OCI-LY1 (cell line): ENCODE data around the gene NEB.

Experiments
- H2AFZ ChIP-seq: fragments of 200-600 bp; sonication (generic), shearing (Covaris generic); 2 replicates; pipeline ENCODE4 v1.6.0; 2014; ENCODE audit warnings: antibody characterized with exemption, mild to moderate bottlenecking, low read length
- H3F3A ChIP-seq: fragments of 200-600 bp; sonication (generic), shearing (Covaris generic); 2 replicates; pipeline ENCODE4 v1.6.0; 2014; ENCODE audit warnings: mild to moderate bottlenecking, antibody characterized with exemption, low read length, moderate library complexity; ENCODE audit not compliant: insufficient read depth
- H3K27ac ChIP-seq: fragments of 200-600 bp; sonication (generic); 2 replicates; pipeline ENCODE4 v1.5.1; 2014; ENCODE audit warnings: low read length, mixed run types, mild to moderate bottlenecking, low read depth; ENCODE audit not compliant: poor library complexity, severe bottlenecking
- H3K27me3 ChIP-seq: fragments of 200-600 bp; sonication (generic); 2 replicates; pipeline ENCODE4 v1.6.0; 2014; ENCODE audit warnings: antibody characterized with exemption, mild to moderate bottlenecking, low read length, moderate library complexity; ENCODE audit not compliant: insufficient read depth
- H3K36me3 ChIP-seq: fragments of 200-600 bp; sonication (generic); 2 replicates; pipeline ENCODE4 v1.6.1; 2014; ENCODE audit warnings: mild to moderate bottlenecking, antibody characterized with exemption, low read length, moderate library complexity, mixed read lengths; ENCODE audit not compliant: insufficient read depth
- H3K4me1 ChIP-seq: fragments of 200-600 bp; sonication (generic); 2 replicates; pipeline ENCODE4 v1.5.1; 2014; ENCODE audit warnings: mild to moderate bottlenecking, low read length, moderate library complexity; ENCODE audit not compliant: insufficient read depth, severe bottlenecking
- H3K4me2 ChIP-seq: fragments of 200-600 bp; sonication (generic), shearing (Covaris generic); 2 replicates; pipeline ENCODE4 v1.6.1; 2014; ENCODE audit warnings: low read length
- H3K4me3 ChIP-seq: fragments of 200-600 bp; sonication (generic); 2 replicates; pipeline ENCODE4 v1.5.1; 2014; ENCODE audit warnings: low read length, low read depth, mild to moderate bottlenecking, mixed read lengths; ENCODE audit not compliant: poor library complexity, severe bottlenecking
- H3K79me2 ChIP-seq: fragments of 200-600 bp; shearing (Covaris generic); 2 replicates; pipeline ENCODE4 v1.6.1; 2016; ENCODE audit warnings: mixed run types, low read length, mixed read lengths; ENCODE audit not compliant: insufficient read depth
- H3K9ac ChIP-seq: fragments of 200-600 bp; sonication (generic), shearing (Covaris generic); 2 replicates; pipeline ENCODE4 v1.6.1; 2014; ENCODE audit warnings: mild to moderate bottlenecking, low read length, mixed read lengths
- H3K9me2 ChIP-seq: fragments of 200-600 bp; sonication (generic), shearing (Covaris generic); 2 replicates; pipeline ENCODE4 v1.6.1; 2014; ENCODE audit warnings: low read depth, mild to moderate bottlenecking, low read length, mixed read lengths
- H3K9me3 ChIP-seq: fragments of 200-600 bp; shearing (Covaris generic); 2 replicates; pipeline ENCODE4 v1.6.1; 2014; ENCODE audit warnings: low read length, mixed read lengths
- H4K20me1 ChIP-seq: fragments of 200-600 bp; sonication (generic), shearing (Covaris generic); 2 replicates; pipeline ENCODE4 v1.6.0; 2016; ENCODE audit warnings: mild to moderate bottlenecking, low read length; ENCODE audit not compliant: insufficient read depth
- CTCF ChIP-seq: fragments of 200-600 bp; sonication (generic), shearing (Covaris generic); IDR thresholded peaks from 2 replicates; pipeline ENCODE4 v1.5.1; 2017; ENCODE audit warnings: mild to moderate bottlenecking, antibody characterized with exemption, low read length, moderate library complexity, mixed read lengths
- EZH2 ChIP-seq: fragments of 200-600 bp; sonication (generic), shearing (Covaris generic); IDR thresholded peaks from 2 replicates; pipeline ENCODE4 v1.8.0; 2017; ENCODE audit warnings: borderline replicate concordance, mixed run types, mild to moderate bottlenecking, antibody characterized with exemption, low read length, moderate library complexity, mixed read lengths

NEB gene

GRCh38 chr2:151520976-151521375, 213.3 kb downstream of the NEB start:
- Histone ChIP-seq H3F3A (no peaks in the 10 kb centered on the region), H3K27me3 (no peaks in the 10 kb centered on the region), H3K4me2 (no peak overlapping the region), H3K36me3 (no peaks in the 10 kb centered on the region), H3K9me2 (no peaks in the 10 kb centered on the region), H3K4me1 (no peaks in the 10 kb centered on the region), H2AFZ (no peak overlapping the region), H3K79me2 (no peaks in the 10 kb centered on the region), H3K9ac (no peak overlapping the region), H4K20me1 (no peaks in the 10 kb centered on the region), H3K4me3 (no peak overlapping the region), H3K27ac (no peak overlapping the region), H3K9me3 (no peaks in the 10 kb centered on the region)
- TF ChIP-seq EZH2, result no peak

GRCh38 chr2:151518802-151519201, 215.5 kb downstream of the NEB start:
- Histone ChIP-seq H3K9ac (no peak overlapping the region), H3K27ac (no peak overlapping the region), H3F3A (no peaks in the 10 kb centered on the region), H3K9me2 (no peaks in the 10 kb centered on the region), H3K36me3 (no peaks in the 10 kb centered on the region), H3K27me3 (no peaks in the 10 kb centered on the region), H3K4me2 (no peak overlapping the region), H3K79me2 (no peaks in the 10 kb centered on the region), H3K4me1 (no peaks in the 10 kb centered on the region), H2AFZ (no peak overlapping the region), H3K4me3 (no peak overlapping the region), H4K20me1 (no peaks in the 10 kb centered on the region), H3K9me3 (no peaks in the 10 kb centered on the region)
- TF ChIP-seq CTCF (no peak), EZH2 (no peak)

GRCh38 chr2:151508519-151508918, 225.8 kb downstream of the NEB start:
- H3K9me3 ChIP-seq, result no peaks in the 10 kb centered on the region
- no peak overlapping the region for H3K4me3 ChIP-seq
- H3K36me3 ChIP-seq, result no peaks in the 10 kb centered on the region
- H3K4me1 ChIP-seq, result no peaks in the 10 kb centered on the region
- no peaks in the 10 kb centered on the region for H3K27me3 ChIP-seq
- no peak overlapping the region for H3K4me2 ChIP-seq
- H3K27ac ChIP-seq, result no peak overlapping the region
- TF ChIP-seq CTCF (no peak), EZH2 (no peak)
- no peaks in the 10 kb centered on the region for H3F3A ChIP-seq
- no peak overlapping the region for H3K9ac ChIP-seq
- H2AFZ ChIP-seq, result no peak overlapping the region
- no peaks in the 10 kb centered on the region for H3K79me2 ChIP-seq
- H3K9me2 ChIP-seq, result no peaks in the 10 kb centered on the region
- H4K20me1 ChIP-seq, result no peaks in the 10 kb centered on the region

- no peak for TF ChIP-seq EZH2
- no peak overlapping the region for H2AFZ ChIP-seq
- no peaks in the 10 kb centered on the region for H3K4me1 ChIP-seq
Measured at GRCh38 chr2:151506170-151506569, 228.1 kb downstream of the NEB start.

More at GRCh38 chr2:151506170-151506569, 228.1 kb downstream of the NEB start:
- no peaks in the 10 kb centered on the region for H3K36me3 ChIP-seq
- no peak overlapping the region for H3K9ac ChIP-seq
- H3K27ac ChIP-seq, result no peak overlapping the region
- no peaks in the 10 kb centered on the region for H3F3A ChIP-seq
- H4K20me1 ChIP-seq, result no peaks in the 10 kb centered on the region
- no peak overlapping the region for H3K4me3 ChIP-seq
- no peaks in the 10 kb centered on the region for H3K9me2 ChIP-seq
- no peaks in the 10 kb centered on the region for H3K79me2 ChIP-seq
- no peaks in the 10 kb centered on the region for H3K9me3 ChIP-seq
- H3K27me3 ChIP-seq, result no peaks in the 10 kb centered on the region
- H3K4me2 ChIP-seq, result no peak overlapping the region
